ENCODE results near the gene DGKA. TPM values are rescaled to one million over a fixed set of nuclear protein-coding genes. Genes with fewer than 3 reads are reported as not detected.

DGKA gene
- total and polyA plus RNA-seq, 2 of the 4 experiments (the other 2 are of a cell fraction) = 71.9 to 75.1 TPM

GRCh38 chr12:55946553-55946952 is 15.6 kb downstream of the DGKA start:
- Histone ChIP-seq H2AK9ac (replicated peaks; ENCODE audit: low read depth, low read length, poor library complexity) (no peak overlapping the region), H4K5ac (ENCODE audit: low read depth, low read length) (no peak overlapping the region), H3K27me3 (ENCODE audit: control insufficient read depth, insufficient read depth, low read length) (no peaks in the 10 kb centered on the region), H2BK120ac (ENCODE audit: low read depth, low read length) (no peak overlapping the region), H3K4ac (ENCODE audit: low read depth, low read length) (no peak overlapping the region), H3K9ac (ENCODE audit: low read depth, low read length) (no peak overlapping the region), H4K20me1 (ENCODE audit: insufficient read depth, low read length) (no peaks in the 10 kb centered on the region), H3K9me1 (ENCODE audit: insufficient read depth, low read length) (no peaks in the 10 kb centered on the region), H2BK5ac (ENCODE audit: low read depth, low read length, poor library complexity, severe bottlenecking) (no peak overlapping the region), H2AFZ (replicated peaks; ENCODE audit: low read length, poor library complexity) (no peak overlapping the region), H4K8ac (ENCODE audit: low read depth in 2 of 2, low read length in 2 of 2) (no peak overlapping the region), H3K27ac (ENCODE audit: insufficient read depth, low read length) (no peak overlapping the region), H4K91ac (ENCODE audit: insufficient read depth, low read depth, low read length) (no peak overlapping the region), H3K9me3 (ENCODE audit: control insufficient read depth, insufficient read depth, low read length) (no peaks in the 10 kb centered on the region), H3K18ac (ENCODE audit: low read depth, low read length) (no peak overlapping the region), H2BK20ac (ENCODE audit: low read depth, low read length) (no peak overlapping the region), H2AK5ac (ENCODE audit: low read depth, low read length) (no peak overlapping the region), H2BK15ac (ENCODE audit: low read depth, low read length) (no peak overlapping the region), H3K23ac (ENCODE audit: low read depth, low read length) (no peak overlapping the region), H3K4me1 (ENCODE audit: control insufficient read depth, insufficient read depth, low read length) (no peaks in the 10 kb centered on the region), H3K14ac (replicated peaks; ENCODE audit: low read depth, low read length) (no peak overlapping the region), H3K79me1 (ENCODE audit: low read depth in 1 of 2, low read length in 2 of 2) (peaks cover 0 to under 1% of the 10 kb centered on the region in 2 experiments; a peak in 1 of 4 replicates), H3K36me3 (ENCODE audit: control insufficient read depth, insufficient read depth, low read length) (peaks cover 25% of the 10 kb centered on the region), H3K4me2 (ENCODE audit: low read depth, low read length) (no peak overlapping the region), H3K56ac (ENCODE audit: extremely low read depth, insufficient read depth, low read length) (no peak overlapping the region), H3K4me3 (ENCODE audit: insufficient read depth, low read depth, low read length) (no peak overlapping the region)
- in situ Hi-C loops (cut with MboI; ENCODE audit: low sequenced_read_pairs) (loop anchor here (10.0 kb wide), 1 partner anchor 132 kb away; the partner anchor contains the start of genes ORMDL2 and SARNP), dilution Hi-C loops (cut with HindIII; ENCODE audit: low sequenced_read_pairs, unreplicated experiment) (no loop called here), intact Hi-C loops (cut with micrococcal nuclease) (no loop called here)
- ChIA-PET CTCF (no interaction called here), POLR2A (ENCODE audit: unreplicated experiment) (no interaction called here)
- no TSS peak for BruUV-seq (replicated peaks)
- 70% methylated on average over 2 of the region's 6 CpGs; no CpG with 5 or more reads in 1 of the 2 experiments for WGBS, 2 experiments (ENCODE audit: extremely low coverage in 2 of 2, insufficient read length in 1 of 2)
- TF ChIP-seq FOS (IDR thresholded peaks at IDR 0.05; ENCODE audit: low read depth, low read length) = no peak
- TF ChIP-seq RFX5 (IDR thresholded peaks at IDR 0.05; ENCODE audit: low read depth, low read length) = no peak
- no peak for TF ChIP-seq NFE2L2 (IDR thresholded peaks at IDR 0.05; ENCODE audit: low read depth, low read length)
- TF ChIP-seq, protein P1, sequence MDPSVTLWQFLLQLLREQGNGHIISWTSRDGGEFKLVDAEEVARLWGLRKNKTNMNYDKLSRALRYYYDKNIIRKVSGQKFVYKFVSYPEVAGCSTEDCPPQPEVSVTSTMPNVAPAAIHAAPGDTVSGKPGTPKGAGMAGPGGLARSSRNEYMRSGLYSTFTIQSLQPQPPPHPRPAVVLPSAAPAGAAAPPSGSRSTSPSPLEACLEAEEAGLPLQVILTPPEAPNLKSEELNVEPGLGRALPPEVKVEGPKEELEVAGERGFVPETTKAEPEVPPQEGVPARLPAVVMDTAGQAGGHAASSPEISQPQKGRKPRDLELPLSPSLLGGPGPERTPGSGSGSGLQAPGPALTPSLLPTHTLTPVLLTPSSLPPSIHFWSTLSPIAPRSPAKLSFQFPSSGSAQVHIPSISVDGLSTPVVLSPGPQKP (IDR thresholded peaks at IDR 0.05; ENCODE audit: borderline replicate concordance, low read depth, low read length) = no peak
- TF ChIP-seq SMC3 (IDR thresholded peaks at IDR 0.05; ENCODE audit: low read depth, low read length) = no peak
- no peak for TF ChIP-seq CHD1 (IDR thresholded peaks at IDR 0.05; ENCODE audit: low read depth, low read length)
- TF ChIP-seq MAZ (IDR thresholded peaks at IDR 0.05; ENCODE audit: borderline replicate concordance, low read depth, low read length) = no peak
- no peak for TF ChIP-seq POLR2A (IDR thresholded peaks at IDR 0.05; ENCODE audit: low read depth, low read length)
- ATAC-seq (ENCODE audit: low read depth) (no peak), DNase-seq (no peak)

Data from IMR-90 (cell line).